Suprapubic skin (tissue), 3 donors: ENCODE data around the gene LPAR3.

Experiments used
- EP300 ChIP-seq: sonication (generic); formaldehyde crosslinking; IDR thresholded peaks from one replicate; pipeline ENCODE4 v1.6.1; 2017; ENCODE audit warnings: antibody characterized with exemption
- POLR2A ChIP-seq, 2 donors: fragments of 450-650 bp; IDR thresholded peaks; one replicate each; pipeline ENCODE4 v1.6.1; 2017; ENCODE audit warnings: antibody characterized with exemption in 2 of 2, mild to moderate bottlenecking in 2 of 2, moderate library complexity in 2 of 2
- TF ChIP-seq, protein P1 (sequence below), 2 donors: fragments of 200-600 bp in 1 of 2; fragments of 450-650 bp in 1 of 2; sonication (generic) in 1 of 2; IDR thresholded peaks; one replicate each; pipeline ENCODE4 v1.5.1; 2016 to 2019; ENCODE audit warnings: antibody characterized with exemption in 2 of 2, mild to moderate bottlenecking in 1 of 2, moderate library complexity in 1 of 2

DNA sequence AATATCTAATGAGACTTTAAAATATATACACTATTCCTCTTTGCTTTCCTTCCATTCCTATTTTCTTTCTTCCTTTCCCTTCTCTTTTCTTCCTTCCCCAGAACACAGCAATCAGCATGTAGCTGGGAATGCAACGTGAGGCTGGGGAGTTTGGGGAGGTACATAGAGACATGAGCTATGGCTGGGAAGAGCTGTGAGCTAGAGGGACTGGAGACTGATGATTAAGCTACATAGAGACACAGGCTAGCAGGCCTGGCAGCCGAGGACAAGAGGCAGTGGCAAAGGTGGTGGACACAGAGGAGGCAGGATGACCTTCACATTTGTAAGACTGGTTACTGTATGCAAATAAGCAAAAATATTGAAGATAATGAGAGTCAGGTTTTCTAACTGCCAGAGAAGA lies 7.5 kb downstream of the LPAR3 start:
- TF ChIP-seq, protein P1, sequence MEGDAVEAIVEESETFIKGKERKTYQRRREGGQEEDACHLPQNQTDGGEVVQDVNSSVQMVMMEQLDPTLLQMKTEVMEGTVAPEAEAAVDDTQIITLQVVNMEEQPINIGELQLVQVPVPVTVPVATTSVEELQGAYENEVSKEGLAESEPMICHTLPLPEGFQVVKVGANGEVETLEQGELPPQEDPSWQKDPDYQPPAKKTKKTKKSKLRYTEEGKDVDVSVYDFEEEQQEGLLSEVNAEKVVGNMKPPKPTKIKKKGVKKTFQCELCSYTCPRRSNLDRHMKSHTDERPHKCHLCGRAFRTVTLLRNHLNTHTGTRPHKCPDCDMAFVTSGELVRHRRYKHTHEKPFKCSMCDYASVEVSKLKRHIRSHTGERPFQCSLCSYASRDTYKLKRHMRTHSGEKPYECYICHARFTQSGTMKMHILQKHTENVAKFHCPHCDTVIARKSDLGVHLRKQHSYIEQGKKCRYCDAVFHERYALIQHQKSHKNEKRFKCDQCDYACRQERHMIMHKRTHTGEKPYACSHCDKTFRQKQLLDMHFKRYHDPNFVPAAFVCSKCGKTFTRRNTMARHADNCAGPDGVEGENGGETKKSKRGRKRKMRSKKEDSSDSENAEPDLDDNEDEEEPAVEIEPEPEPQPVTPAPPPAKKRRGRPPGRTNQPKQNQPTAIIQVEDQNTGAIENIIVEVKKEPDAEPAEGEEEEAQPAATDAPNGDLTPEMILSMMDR (IDR thresholded peaks at IDR 0.05) = no peak
- TF ChIP-seq POLR2A (IDR thresholded peaks at IDR 0.05) (no peak), EP300 (no peak)
